ENCODE measurements around the gene ACTN4.

ACTN4 gene

DNA sequence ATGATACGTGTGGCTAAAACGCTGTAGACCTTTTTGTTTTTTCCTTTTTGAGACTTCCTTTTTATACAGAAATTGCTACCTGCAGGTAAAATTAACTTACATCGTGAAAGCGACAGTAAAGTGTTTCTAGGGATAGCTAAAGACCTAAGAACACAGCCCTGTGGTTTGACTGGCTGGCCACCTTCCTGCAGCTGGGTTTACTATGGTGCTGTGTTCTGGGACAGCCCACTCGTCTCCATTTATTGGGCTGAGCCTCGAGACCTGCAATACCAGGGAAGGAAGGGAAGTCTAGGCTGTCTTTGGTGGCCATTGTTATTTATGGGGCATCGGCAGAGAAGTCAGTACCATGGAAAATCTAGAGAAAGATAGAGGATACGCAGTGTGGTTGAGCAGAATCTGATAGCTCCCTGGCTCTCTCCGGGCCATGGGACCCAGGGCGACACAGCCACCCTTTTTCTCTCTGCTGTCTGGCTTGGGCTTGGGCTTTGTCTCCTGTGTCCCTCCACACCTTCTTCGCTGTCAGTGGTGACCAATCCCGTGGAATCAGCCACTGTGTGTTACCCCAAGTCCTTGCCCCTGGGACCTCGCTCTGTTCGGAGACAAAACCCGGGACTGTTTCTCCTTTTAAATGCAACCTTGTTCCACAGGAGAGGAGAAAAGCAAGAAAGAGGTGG is 30.9 kb downstream of the ACTN4 start:
- DNase-seq (ENCODE audit: low read depth in 2 of 2), result no peak

DNA sequence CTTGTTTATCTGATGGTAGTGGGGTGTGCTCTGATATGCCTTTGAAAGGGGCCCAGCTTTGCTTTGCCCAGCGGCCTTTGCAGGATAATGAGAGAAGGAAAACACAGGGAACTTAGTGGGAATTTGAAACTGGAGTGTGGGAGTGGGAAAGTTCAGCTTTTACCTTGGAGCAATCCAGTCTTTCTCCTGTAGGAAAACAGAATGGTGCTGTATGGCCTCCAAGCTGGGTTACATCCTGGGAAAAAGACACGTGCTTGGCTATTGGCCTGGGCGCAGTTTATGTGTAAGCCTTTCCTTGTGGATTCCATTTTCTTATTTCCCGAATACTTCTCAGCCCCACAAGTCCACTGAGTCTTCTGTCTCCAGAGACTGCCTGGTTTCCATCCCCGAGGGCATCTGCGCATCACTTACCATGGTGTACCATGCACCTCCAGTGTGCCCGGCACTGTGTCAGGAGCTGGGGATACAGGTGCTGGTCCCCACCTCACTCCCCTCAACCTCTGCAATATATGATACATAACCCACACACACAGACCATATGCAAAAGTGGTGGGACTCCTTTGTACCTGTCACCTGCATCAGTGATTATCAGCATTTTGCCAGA is 31.5 kb downstream of the ACTN4 start:
- no peak for DNase-seq (ENCODE audit: low read depth in 2 of 2)

DNA sequence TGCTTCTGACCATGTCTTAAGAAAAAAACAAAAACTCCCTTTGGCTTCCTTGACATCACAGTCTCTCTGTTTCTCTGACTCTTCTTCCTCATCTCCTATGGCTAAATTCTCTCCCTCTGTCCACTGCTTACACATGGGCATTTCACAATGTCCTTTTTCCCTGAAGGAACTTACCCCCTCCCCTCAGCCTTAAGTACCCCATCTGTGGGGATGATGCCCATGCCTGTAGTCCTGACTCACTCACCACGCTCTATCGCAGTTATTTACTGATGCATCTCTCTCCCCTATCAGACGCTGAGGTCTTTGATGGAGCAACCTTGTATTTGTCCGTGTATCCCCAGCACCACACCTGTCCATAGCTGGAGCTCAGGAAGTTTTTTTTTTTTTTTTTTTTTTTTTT is 32.4 kb downstream of the ACTN4 start:
- DNase-seq (ENCODE audit: low read depth in 2 of 2), result no peak

DNA sequence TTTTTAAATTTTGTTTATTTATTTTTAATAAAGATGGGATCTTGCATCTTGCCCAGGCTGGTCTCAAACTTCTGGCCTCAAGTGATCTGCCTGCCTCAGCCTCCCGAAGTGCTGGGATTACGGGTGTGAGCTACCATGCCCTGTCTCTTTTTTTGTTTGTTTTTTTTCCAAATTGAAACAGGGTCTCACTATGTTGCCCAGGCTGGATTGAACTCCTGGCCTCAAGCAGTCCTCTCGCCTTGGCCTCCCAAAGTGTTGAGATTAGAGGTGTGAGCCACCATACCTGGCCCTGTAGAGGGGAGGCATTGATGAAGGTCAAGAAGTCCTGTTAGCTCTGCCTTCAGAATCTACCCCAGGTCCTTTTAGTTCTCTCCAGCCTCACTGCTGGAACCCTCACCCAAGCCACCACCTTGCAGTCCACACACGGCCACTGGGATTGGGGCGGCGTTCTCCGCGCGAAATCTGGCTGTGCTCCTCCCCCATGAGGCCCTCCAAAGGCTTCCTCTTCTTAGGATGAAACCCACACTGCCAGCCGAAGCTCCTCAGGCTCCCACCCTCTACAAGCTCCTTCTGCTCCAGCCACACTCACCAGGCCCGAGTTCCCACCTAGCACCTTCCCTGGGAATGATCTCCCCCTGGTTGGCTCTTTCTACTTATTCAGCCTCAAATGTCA is 34.9 kb downstream of the ACTN4 start:
- no peak for DNase-seq (ENCODE audit: low read depth in 2 of 2)

DNA sequence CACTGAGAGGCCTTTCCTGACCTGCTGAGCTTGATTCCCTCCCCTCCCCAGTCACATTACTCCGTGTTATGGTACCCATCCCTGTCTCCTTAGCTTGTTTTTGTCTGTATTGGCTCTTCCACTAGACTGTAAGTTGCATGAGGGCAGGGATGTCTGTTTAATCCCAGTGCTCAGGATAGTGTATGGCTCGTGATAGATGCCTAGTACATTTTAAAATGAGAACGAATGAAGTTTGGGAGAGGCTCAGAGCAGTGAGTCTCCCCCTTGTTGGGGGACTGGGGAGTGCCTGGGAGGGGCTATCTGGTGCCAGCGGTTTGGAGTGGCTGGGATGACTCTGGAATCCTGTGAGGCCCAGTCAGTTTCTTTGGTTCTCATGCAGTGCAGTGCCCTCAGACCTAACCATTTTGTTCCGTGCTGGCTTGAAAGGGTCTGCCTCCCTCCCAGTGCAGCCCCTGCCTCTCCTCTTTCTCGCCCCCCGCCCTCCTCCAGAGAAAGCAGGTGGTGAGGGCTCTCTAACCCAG is 35.5 kb downstream of the ACTN4 start:
- DNase-seq (ENCODE audit: low read depth in 2 of 2), result no peak

DNA sequence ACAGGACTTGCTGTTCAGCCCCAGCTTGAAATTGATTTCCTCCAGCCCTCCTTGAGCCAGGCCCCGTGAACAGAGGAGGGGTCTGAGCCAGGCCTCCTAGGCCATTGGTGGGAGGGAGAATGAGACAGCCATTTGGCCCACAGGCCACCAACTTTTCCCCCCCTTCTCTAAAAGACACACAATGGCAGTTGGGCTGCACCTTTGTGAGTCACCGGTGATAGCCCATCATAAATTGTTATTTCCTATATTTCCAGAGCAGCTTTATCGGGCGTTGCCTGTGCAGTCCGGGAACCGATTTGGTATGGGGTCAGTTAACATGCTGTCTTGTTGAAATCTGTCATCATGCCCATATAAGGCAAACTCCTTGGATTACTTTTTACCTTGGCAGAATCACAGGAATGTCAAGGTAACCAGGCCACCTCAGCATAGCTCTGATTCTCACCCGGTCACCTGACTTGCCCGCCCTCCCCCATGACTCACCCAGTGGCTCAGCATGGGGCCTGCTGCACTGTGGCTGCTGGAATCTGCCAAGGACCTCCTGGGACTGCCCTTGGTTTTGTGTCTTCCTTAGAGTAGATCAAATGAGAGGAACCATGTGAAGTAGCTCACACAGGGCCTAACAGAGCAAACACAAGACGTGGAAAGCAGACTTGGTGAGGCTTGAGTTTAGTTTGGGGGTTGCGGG is 36.1 kb downstream of the ACTN4 start:
- peak; percentile 71 to 77 for DNase-seq (ENCODE audit: low read depth in 2 of 2)

DNA sequence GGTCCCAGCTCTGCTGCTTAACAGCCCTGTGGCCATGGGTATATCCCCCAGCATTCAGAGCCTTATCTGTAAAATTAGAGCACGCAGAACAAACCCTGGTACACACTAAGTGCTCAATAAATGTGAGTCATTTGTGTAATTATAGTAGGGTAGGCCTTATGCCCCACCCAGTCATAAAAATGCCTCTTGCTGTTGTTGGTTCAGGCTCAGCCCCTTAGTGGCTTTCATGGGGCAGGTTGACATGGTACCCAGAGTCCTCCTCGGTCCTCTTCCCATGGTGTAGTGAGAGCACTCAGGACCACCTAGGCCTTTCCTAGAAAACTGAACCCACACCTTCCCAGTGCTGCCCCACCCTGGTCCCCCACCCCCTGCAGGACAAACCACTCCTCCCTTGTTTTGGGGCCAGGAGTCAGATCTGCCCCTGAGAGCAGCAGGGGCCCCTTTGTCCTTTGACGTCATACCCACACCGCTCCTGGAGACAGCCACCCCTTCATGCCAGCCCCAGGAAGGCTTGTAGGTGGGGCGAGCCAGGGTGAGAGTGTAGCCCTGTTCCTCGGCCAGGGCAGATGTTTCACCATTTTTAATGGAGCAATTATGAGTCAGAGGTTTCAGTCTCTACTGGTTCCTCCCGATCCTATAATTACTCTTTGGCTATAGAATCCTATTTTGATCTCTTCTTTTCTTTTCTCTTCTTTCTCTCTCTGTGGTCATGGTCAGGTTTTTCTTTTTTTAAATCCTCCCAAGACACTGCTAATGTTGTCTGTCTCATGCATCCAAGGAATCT is 36.8 kb downstream of the ACTN4 start:
- no peak for DNase-seq (ENCODE audit: low read depth in 2 of 2)

DNA sequence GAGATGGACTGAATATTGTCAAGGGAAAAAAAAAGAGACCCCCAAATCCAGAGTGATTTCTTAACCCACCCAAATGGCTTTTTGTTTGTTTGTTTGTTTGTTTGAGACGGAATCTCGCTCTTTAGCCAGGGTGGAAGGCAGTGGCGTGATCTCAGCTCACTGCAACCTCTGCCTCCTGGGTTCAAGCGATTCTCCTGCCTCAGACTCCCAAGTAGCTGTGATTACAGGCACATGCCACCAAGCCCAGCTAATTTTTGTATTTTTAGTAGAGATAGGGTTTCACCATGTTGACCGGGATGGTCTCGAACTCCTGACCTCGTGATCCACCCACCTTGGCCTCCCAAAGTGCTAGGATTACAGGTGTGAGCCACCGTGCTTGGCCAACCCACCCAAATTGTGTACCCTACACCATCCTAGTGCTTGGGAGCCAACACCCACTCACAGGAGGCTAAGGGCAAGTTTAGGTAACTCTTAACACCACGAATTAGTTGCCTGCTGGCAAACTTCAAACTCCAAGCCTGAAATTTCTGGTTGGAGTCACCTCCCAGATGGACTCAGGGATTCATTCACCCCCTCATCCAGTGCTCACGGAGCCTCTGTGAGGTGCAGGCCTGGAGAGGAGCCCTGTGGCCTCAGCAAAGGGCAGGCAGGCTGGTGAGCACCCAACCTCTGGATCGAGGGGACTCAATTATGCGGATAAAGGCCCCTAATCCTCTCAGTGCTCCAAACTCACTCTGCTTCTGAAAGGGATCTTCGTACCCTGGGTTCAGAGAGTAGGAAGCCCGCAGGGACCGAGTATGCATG is 37.6 kb downstream of the ACTN4 start:
- no peak for DNase-seq (ENCODE audit: low read depth in 2 of 2)

DNA sequence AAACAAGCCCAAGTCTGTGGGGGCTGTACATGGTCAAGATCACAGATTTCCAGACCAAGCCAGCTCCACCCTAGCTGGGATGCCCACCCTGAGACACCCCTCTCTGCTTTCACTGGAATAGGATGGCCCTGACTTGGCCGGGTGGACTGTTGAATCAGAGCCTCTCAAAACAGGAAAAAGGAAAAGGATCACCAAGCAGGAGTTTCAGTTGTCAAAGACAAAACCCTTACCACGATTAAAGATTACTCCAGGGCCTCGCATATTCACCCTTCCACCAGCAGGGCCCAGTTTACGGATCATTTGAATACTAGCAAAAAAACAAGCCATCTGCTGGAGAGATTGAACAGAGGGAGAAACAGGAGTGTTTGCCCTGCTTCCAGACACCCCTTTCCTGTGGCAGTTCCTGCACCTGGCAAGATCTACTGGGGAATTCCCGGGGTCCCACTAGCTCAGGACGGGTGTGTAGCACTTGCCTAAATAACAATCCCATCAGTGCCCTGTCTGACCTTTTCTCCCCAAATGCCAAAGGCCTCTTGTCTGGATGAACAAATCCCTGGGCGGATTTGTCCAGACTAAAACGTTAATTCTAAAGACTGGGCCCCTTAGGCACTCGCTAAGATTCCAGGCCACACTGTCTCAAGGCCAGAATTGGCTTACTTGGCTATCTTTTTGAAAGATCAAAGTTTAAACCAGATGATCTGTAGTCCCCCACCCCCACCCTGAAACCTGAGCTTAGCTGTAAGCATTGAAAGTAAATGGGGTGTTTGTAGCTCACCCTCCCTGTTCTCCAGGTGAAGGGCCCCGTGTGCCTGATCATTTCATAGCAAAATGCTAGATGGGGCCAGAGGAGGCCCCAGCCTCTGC is 38.4 kb downstream of the ACTN4 start:
- DNase-seq (ENCODE audit: low read depth in 2 of 2), result no peak

DNA sequence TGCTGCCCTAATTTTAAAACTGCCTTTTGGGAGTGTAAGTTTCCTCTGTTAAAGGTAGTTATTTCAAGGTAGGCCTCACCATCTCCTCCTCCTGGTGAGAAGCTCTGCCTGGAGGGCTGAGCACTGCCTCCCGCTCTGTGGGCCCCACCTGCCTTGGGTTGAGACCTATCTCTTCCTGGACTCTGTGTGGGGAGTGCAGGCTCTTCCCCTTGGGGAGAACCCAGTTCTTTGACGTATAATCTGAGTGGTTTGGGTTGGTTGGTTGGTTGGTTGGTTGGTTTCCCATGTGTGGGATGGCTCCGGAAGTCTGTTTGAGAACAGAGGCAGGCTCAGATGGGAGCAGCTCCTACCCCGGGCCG is 39.1 kb downstream of the ACTN4 start:
- no peak for DNase-seq (ENCODE audit: low read depth in 2 of 2)

DNA sequence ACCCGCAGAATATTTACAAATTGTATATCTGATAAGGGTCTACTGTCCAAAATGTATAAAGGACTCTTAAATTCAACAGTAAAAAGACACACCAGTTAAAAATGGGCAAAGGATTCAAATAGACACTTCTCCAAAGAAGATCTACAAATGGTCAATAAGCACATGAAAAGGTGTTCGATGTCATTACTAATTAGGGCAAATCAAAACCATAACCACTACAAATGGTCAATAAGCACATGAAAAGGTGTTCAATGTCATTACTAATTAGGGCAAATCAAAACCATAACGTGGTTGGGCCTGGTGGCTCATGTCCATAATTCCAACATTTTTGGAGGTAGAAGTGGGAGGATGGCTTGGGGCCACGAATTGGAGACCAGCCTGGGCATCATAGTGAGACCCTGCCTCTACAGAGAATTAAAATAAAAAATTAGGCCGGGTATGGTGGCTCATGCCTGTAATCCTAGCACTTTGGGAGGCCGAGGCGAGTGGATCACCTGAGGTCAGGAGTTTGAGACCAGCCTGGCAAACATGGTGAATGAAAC is 40.5 kb downstream of the ACTN4 start:
- no peak for DNase-seq (ENCODE audit: low read depth in 2 of 2)

DNA sequence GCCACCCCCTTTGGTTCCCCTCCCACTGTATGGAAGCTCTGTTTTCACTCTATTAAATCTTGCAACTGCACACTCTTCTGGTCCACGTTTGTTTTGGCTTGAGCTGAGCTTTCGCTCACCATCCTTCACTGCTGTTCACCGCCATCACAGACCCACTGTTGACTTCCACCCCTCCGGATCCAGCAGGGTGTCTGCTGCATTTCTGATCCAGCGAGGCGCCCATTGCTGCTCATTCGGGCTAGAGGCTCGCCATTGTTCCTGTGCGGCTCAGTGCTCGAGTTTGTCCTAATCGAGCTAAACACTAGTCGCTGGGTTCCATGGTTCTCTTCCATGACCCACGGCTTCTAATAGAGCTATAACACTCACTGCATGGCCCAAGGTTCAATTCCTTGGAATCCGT is 42.7 kb downstream of the ACTN4 start:
- no peak for DNase-seq (ENCODE audit: low read depth in 2 of 2)

DNA sequence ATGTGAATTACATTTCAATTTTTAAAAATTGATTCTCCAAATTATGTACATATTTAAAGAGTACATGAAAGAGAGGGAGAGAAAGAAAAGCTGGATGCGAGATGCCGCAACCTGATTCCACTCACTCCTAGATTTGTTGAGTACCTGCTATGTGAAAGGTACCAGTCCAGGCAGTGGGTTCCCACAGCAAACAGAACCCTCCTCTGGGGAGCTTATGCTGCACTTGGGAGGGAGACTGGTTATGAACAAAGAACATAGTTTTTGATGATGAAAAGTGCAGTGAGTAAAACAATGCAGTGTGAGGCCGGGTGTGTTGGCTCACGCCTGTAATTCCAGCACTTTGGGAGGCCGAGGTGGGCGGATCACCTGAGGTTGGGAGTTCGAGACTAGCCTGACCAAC is 43.4 kb downstream of the ACTN4 start:
- no peak for DNase-seq (ENCODE audit: low read depth in 2 of 2)

DNA sequence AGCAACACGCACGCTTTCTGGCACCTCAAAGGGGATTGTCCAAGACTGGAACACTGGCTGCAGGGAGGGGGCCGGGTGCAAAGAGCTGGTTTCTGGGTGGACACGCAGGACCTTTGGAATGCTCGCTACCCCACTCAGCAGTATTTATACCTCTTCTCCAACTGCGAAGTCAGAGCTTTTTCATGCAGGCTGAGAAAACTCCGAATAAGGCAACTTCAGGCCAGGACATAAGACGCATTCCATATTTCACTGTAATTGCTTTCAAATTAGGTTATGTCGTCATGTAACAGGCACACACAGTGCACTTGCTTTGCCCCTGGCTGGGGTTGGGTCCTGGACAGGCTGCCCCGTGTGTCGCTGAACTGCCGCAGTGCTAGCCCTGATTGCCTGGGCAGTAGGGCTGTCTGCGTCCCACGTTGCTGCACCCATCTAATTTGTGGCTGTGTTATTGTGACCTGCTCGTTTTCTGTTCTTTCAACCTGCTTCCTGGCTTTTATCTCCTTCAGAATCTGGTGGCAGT is 44.5 kb downstream of the ACTN4 start:
- DNase-seq (ENCODE audit: low read depth in 2 of 2), result peak; percentile 76 to 78

DNA sequence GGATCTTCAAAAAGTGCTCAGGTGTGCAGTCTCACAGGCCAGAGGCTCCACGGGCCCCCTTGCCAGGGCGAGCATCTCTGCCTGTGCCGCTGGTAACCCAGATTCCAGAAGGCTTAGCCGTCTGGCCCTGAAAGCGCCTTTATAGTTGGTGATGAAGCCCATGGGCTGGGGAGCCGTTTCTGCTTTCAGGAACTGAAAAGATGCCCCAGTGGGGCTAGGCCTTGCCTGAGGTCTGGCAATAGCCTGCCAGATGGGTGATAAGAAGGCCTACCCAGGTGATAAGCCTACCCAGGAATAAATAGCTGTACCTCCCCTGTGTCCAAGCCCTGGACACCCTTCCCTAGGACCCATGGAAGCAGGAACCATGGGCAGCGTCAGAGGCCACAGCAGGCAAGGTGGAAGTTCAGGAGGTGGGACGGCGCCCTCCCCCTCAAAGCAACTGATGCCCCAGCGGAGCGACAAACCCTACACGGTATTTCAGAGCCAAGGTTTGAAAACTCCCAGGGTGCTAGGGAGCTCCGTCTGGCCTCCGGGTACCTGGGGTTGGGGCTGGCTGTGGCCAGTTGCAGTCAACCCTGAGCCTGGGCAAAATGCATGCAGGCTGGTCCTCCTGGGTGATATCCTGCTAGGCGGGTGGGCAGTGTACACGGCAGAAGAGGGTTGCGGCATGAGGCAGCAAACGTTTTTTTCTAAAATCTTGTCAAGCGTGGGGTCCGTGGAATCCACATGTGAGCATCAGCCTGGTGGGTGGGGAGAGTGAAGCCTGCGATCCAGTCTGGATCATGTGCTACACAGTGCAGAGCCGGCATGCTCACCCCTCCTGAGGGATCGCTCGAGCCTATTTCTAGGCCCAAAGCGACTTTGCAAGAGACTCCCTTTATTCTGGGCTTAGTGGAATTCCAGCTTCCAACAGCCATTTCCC is 45.3 kb downstream of the ACTN4 start:
- DNase-seq (ENCODE audit: low read depth in 2 of 2), result no peak

DNA sequence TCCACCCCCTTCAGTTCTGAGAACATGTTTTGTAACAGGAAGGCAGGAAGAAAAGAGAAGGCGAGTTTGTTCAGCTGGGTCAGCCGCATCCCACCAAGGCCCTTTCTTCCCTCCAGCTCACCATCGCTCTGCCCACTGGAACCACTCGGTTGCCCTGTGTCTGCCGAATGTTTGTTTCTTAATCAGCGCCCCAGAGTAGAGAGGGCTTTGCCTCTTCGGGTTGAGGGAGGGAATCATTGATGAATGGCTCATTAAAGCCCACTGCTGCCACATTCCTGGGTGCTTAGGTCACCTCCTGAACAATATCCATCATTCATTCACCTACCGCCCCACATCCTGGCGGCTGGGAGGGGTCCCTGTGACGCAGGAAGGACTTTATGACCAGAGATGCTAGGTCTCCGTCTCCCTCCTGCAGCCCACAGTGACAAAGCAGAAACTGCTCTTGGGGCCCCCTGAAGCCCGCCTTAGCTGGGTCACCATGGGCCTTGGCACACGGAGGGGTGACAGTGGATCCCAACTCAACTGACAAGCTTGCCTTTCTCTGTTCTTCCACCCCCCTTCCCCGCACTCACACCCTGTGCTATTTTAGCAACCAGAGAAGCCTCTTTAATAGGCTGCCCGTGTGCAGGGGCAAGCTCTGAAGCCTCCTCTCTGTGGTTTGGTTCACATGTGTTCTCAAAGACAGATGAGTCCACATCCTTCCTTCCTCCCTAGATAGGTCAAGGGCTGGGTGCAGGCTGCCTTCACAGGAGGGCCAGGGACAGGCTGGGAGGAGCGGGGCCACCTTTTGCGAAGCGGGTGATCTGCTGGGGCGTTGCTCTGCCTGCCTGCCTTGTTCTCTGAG is 46.2 kb downstream of the ACTN4 start:
- DNase-seq (ENCODE audit: low read depth in 2 of 2), result no peak

DNA sequence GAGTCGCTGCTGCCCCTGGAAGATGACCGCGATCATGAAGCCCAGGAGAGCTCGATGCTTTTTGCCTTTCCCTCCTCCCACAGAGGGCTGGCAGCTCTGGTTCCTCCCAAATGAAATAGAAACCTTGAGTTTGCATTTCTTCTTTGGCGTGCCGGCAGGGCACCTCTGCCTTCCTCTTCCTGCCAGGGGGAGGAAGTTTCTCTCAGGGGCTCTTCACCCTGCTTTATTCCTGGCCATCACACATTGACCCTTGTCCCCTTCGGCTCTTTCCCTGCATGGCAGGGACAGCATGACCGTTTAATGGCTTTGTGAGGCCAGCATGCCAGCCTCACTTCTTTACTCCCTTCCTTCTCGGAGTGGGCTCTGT is 47.9 kb downstream of the ACTN4 start:
- no peak for DNase-seq (ENCODE audit: low read depth in 2 of 2)
